ENCODE measurements around the gene PCDHA12. TPM values are rescaled to one million over a fixed set of nuclear protein-coding genes. Genes with fewer than 3 reads are reported as not detected.
"Not testable (repeated sequence)": the region's sequence is repeated elsewhere in the genome, so short reads cannot be mapped to it uniquely, and the experiment has no call there.

Gene PCDHA12
- total RNA-seq, 1 donor, result under 0.01 TPM

DNA sequence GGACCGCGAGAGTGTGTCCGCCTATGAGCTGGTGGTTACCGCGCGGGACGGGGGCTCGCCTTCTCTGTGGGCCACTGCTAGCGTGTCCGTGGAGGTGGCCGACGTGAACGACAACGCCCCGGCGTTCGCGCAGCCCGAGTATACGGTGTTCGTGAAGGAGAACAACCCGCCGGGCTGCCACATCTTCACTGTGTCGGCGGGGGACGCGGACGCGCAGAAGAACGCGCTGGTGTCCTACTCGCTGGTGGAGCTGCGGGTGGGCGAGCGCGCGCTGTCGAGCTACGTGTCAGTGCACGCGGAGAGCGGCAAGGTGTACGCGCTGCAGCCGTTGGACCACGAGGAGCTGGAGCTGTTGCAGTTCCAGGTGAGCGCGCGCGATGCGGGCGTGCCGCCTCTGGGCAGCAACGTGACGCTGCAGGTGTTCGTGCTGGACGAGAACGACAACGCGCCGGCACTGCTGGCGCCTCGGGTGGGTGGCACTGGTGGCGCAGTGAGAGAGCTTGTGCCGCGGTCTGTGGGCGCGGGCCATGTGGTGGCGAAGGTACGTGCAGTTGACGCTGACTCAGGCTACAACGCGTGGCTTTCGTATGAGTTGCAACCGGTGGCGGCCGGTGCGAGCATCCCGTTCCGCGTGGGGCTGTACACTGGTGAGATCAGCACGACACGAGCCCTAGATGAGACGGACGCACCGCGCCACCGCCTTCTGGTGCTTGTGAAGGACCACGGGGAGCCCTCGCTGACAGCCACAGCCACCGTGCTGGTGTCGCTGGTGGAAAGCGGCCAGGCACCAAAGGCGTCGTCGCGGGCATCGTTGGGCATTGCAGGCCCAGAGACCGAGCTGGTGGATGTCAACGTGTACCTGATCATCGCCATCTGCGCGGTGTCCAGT is 39.2 kb upstream of the PCDHA12 start:
- TF ChIP-seq, protein P1, sequence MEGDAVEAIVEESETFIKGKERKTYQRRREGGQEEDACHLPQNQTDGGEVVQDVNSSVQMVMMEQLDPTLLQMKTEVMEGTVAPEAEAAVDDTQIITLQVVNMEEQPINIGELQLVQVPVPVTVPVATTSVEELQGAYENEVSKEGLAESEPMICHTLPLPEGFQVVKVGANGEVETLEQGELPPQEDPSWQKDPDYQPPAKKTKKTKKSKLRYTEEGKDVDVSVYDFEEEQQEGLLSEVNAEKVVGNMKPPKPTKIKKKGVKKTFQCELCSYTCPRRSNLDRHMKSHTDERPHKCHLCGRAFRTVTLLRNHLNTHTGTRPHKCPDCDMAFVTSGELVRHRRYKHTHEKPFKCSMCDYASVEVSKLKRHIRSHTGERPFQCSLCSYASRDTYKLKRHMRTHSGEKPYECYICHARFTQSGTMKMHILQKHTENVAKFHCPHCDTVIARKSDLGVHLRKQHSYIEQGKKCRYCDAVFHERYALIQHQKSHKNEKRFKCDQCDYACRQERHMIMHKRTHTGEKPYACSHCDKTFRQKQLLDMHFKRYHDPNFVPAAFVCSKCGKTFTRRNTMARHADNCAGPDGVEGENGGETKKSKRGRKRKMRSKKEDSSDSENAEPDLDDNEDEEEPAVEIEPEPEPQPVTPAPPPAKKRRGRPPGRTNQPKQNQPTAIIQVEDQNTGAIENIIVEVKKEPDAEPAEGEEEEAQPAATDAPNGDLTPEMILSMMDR (IDR thresholded peaks at IDR 0.05; ENCODE audit: insufficient read depth, low read depth, low read length), result no peak
- no peak overlapping the region for H3K4me3 ChIP-seq (ENCODE audit: low read depth, low read length)
- DNase-seq (ENCODE audit: low read depth), result no peak

DNA sequence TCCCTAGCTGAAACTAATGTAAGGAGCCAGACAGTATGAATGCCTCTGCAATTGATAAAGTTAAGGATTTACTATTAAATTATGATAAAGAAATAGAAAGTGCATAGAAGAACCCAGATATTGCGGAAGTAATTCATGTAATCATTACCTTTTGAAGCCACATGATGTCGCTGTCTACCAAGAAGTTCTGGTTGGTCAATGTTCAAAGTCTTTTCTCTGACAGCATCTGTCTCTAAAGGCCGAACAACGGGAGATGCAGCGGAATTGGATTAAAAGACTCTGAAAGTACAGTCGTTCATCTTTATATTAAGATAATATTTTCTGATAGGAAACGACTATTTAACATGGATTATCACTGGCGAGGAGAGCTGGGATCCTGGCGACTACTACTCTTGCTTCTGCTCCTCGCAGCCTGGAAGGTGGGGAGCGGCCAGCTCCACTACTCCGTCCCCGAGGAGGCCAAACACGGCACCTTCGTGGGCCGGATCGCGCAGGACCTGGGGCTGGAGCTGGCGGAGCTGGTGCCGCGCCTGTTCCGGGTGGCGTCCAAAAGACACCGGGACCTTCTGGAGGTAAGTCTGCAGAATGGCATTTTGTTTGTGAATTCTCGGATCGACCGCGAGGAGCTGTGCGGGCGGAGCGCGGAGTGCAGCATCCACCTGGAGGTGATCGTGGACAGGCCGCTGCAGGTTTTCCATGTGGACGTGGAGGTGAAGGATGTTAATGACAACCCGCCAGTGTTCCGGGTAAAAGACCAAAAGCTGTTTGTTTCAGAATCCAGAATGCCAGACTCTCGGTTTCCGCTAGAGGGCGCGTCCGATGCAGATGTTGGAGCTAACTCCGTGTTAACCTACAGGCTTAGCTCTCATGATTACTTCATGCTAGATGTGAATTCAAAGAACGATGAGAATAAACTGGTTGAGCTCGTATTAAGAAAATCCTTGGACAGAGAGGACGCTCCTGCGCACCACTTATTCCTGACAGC is 33.8 kb upstream of the PCDHA12 start, which contains the start of gene PCDHA8:
TSS of gene PCDHA8 (plus strand) at position 210 of the 985 bp plus-strand sequence. CDS start at position 345, 135 bp downstream.
- H3K4me3 ChIP-seq (ENCODE audit: low read depth, low read length), result no peak within 1 kb of the TSS
- no peak for DNase-seq (ENCODE audit: low read depth)
- TF ChIP-seq, protein P1 (IDR thresholded peaks at IDR 0.05; ENCODE audit: insufficient read depth, low read depth, low read length), result peak; percentile 35

DNA sequence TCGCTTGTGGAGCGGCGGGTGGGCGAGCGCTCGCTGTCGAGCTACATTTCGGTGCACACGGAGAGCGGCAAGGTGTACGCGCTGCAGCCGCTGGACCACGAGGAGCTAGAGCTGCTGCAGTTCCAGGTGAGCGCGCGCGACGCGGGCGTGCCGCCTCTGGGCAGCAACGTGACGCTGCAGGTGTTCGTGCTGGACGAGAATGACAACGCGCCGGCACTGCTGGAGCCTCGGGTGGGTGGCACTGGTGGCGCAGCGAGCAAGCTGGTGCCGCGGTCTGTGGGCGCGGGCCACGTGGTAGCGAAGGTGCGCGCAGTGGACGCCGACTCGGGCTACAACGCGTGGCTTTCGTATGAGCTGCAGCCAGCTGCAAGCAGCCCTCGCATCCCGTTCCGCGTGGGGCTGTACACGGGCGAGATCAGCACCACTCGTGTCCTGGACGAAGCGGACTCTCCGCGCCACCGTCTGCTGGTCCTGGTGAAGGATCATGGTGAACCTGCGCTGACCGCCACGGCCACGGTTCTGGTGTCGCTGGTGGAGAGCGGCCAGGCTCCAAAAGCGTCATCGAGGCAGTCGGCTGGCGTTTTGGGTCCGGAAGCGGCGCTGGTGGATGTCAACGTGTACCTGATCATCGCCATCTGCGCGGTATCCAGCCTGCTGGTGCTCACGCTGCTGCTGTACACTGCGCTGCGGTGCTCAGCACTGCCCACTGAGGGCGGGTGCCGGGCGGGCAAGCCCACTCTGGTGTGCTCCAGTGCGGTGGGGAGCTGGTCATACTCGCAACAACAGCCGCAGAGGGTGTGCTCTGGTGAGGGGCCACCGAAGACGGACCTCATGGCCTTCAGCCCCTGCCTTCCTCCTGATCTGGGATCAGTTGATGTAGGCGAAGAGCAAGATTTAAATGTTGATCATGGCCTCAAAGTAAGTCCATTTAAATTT is 32.0 kb upstream of the PCDHA12 start:
- TF ChIP-seq, protein P1 (IDR thresholded peaks at IDR 0.05; ENCODE audit: insufficient read depth, low read depth, low read length), result no peak
- H3K4me3 ChIP-seq (ENCODE audit: low read depth, low read length), result no peak overlapping the region
- DNase-seq (ENCODE audit: low read depth), result no peak

DNA sequence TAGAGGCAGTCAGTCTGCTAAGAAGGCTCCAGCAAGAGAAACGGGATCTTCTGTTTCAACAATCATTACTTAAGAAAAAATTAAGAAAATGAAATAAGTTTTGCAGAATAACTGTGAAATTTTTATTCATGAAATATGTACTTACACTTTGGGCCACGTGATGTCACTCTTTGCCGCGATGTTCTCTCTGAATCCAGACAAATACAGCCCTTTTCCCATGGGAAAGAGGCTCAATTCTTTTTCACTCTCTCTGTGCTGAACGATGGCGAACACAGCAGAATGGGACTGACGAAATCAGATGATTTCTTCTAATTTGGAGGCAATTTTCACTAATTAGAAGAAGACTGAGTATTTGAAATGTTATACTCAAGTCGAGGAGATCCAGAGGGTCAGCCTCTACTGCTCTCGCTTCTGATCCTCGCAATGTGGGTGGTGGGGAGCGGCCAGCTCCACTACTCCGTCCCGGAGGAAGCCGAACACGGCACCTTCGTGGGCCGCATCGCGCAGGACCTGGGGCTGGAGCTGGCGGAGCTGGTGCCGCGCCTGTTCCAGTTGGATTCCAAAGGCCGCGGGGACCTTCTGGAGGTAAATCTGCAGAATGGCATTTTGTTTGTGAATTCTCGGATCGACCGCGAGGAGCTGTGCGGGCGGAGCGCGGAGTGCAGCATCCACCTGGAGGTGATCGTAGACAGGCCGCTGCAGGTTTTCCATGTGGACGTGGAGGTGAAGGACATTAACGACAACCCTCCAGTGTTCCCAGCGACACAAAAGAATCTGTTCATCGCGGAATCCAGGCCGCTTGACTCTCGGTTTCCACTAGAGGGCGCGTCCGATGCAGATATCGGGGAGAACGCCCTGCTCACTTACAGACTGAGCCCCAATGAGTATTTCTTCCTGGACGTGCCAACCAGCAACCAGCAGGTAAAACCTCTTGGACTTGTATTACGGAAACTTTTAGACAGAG is 26.7 kb upstream of the PCDHA12 start, which contains the start of gene PCDHA9:
TSS of gene PCDHA9 (plus strand) at position 244 of the 964 bp plus-strand sequence. CDS start at position 358, 114 bp downstream.
- not testable (repeated sequence) for H3K4me3 ChIP-seq (ENCODE audit: low read depth, low read length)

DNA sequence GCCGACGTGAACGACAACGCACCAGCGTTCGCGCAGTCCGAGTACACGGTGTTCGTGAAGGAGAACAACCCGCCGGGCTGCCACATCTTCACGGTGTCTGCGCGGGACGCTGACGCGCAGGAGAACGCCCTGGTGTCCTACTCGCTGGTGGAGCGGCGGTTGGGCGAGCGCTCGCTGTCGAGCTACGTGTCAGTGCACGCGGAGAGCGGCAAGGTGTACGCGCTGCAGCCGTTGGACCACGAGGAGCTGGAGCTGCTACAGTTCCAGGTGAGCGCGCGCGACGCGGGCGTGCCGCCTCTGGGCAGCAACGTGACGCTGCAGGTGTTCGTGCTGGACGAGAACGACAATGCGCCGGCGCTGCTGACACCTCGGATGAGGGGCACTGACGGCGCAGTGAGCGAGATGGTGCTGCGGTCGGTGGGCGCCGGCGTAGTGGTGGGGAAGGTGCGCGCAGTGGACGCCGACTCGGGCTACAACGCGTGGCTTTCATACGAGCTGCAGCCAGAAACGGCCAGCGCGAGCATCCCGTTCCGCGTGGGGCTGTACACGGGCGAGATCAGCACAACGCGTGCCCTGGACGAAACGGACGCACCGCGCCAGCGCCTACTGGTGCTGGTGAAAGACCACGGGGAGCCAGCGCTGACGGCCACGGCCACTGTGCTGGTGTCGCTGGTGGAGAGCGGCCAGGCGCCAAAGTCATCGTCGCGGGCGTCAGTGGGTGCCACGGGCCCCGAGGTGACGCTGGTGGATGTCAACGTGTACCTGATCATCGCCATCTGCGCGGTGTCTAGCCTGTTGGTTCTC is 25.1 kb upstream of the PCDHA12 start:
- H3K4me3 ChIP-seq (ENCODE audit: low read depth, low read length); DNase-seq (ENCODE audit: low read depth): not testable (repeated sequence)

More for the DNA sequence above, 26.7 kb upstream of the PCDHA12 start, which contains the start of gene PCDHA9:
- DNase-seq (ENCODE audit: low read depth), result not testable (repeated sequence)
